Measurements from ENCODE around the gene TYW3. TPM values are rescaled to one million over a fixed set of nuclear protein-coding genes. Genes with fewer than 3 reads are reported as not detected.
A peak's percentile ranks its signal among the peaks of the same experiment; 100 is the strongest.

The TYW3 gene
- total and polyA plus RNA-seq, 2 of the 8 experiments (the other 6 are each of a cell fraction or from before 2014, with no cell fraction given): 6.9 to 31.4 TPM

DNA sequence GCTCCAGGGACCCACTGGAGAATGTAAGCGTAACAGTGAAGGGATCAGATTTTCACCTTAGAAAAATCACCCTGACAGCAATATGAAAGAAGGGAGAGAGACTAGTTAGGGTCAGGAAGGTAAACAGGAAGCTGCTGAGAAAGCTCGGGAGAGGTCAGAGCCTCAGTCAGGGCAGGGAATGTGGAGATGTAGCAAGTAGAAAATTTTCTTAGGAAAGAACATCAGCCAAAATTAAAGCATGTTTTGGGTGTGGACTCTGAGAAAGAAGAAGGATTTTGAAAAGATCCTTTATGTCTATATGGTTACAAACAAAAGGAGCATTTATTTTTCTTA lies 42.6 kb upstream of the TYW3 start:
- WGBS, 2 experiments (ENCODE audit: extremely low coverage in 1 of 2, insufficient coverage in 1 of 2, insufficient read length in 1 of 2, insufficient replicate concordance in 2 of 2, low coverage in 1 of 2, low lambda C conversion rate in 2 of 2, missing lambda C conversion rate in 1 of 2): 81% methylated on average over 2 of the region's 2 CpGs; no CpG with 5 or more reads in 1 of the 2 experiments
- H3K36me3 ChIP-seq (ENCODE audit: control insufficient read depth in 2 of 4, insufficient read depth in 4 of 4, low read length in 3 of 4): no peaks in the 10 kb centered on the region
- no peak overlapping the region for H4K8ac ChIP-seq (ENCODE audit: extremely low read depth, insufficient read depth, low read length)
- no peak overlapping the region for H4K5ac ChIP-seq (ENCODE audit: insufficient read length, low read depth, low read length)
- no peak overlapping the region for H3K4ac ChIP-seq (replicated peaks; ENCODE audit: insufficient read length, low read depth, low read length)
- H3K4me1 ChIP-seq (replicated peaks in 1 of 4; ENCODE audit: control insufficient read depth in 3 of 4, insufficient read depth in 4 of 4, low read length in 3 of 4): no peaks in the 10 kb centered on the region; a peak in 2 of 7 replicates
- no peaks in the 10 kb centered on the region for H3K79me2 ChIP-seq (ENCODE audit: control insufficient read depth in 1 of 2, insufficient read depth in 2 of 2, low read length in 2 of 2)
- no peak overlapping the region for H2AK5ac ChIP-seq (ENCODE audit: low read depth, low read length)
- FAIRE-seq (no peak), DNase-seq (ENCODE audit: low read depth in 1 of 2, low spot score in 2 of 2) (no peak)
- H2BK12ac ChIP-seq (ENCODE audit: low read depth, low read length): no peak overlapping the region
- H2BK15ac ChIP-seq (ENCODE audit: low read length): no peak overlapping the region
- ChIA-PET CTCF (ENCODE audit: partially characterized antibody) (interaction anchor here (0.6 to 2.8 kb wide), 25 partner anchors 10 to 1205 kb away, joined by 3 to 23 read pairs (median 3); partner anchors contain the start of genes CRYZ and TYW3), POLR2A (ENCODE audit: partially characterized antibody) (interaction anchor here (1.4 kb wide), 1 partner anchor 43 kb away, joined by 4 read pairs; the partner anchor contains the start of genes CRYZ and TYW3)
- TF ChIP-seq MAFK (IDR thresholded peaks at IDR 0.05; ENCODE audit: low read depth, low read length) (no peak), CBX8 (IDR thresholded peaks at IDR 0.05; ENCODE audit: borderline replicate concordance, low read depth, low read length) (no peak), ATF3 (IDR thresholded peaks at IDR 0.05; ENCODE audit: insufficient read depth, low read depth, low read length) (no peak), RXRA (IDR thresholded peaks at IDR 0.05; ENCODE audit: insufficient read depth, low read depth, low read length) (no peak), BRCA1 (IDR thresholded peaks at IDR 0.05; ENCODE audit: low read depth, low read length) (no peak), CTCF (IDR thresholded peaks at IDR 0.05; ENCODE audit: control extremely low read depth in 1 of 3, insufficient read depth in 1 of 3, low read depth in 1 of 3, low read length in 3 of 3) (no peak)
- no peak overlapping the region for H3K14ac ChIP-seq (ENCODE audit: insufficient read length)
- H3K18ac ChIP-seq (ENCODE audit: extremely low read depth, low read length): no peak overlapping the region
- H3K23me2 ChIP-seq (ENCODE audit: low read depth, low read length): no peaks in the 10 kb centered on the region
- no peak overlapping the region for H4K91ac ChIP-seq (replicated peaks; ENCODE audit: insufficient read length, low read length)
- H3K27ac ChIP-seq (ENCODE audit: low read depth, low read length): no peak overlapping the region
- H3K27me3 ChIP-seq (replicated peaks in 1 of 4; ENCODE audit: control insufficient read depth in 3 of 4, extremely low read depth in 1 of 4, insufficient read depth in 3 of 4, low read length in 3 of 4): no peaks in the 10 kb centered on the region
- no peak overlapping the region for H3K4me3 ChIP-seq (ENCODE audit: extremely low read depth in 1 of 4, insufficient read depth in 2 of 4, low read depth in 3 of 4, low read length in 4 of 4)
- no peaks in the 10 kb centered on the region for H3K9me3 ChIP-seq (ENCODE audit: insufficient read depth in 2 of 2, low read depth in 1 of 2, low read length in 1 of 2)
- H2BK20ac ChIP-seq (ENCODE audit: low read length): no peak overlapping the region
- no peaks in the 10 kb centered on the region for H3K79me1 ChIP-seq (ENCODE audit: low read depth, low read length)
- H3K9ac ChIP-seq (replicated peaks in 1 of 4; ENCODE audit: extremely low read depth in 1 of 4, low read depth in 3 of 4, low read length in 3 of 4): no peak overlapping the region
- no peak overlapping the region for H3K56ac ChIP-seq (replicated peaks; ENCODE audit: insufficient read length, low read depth, low read length)
- H3K23ac ChIP-seq (ENCODE audit: insufficient read length): no peak overlapping the region
- H2AFZ ChIP-seq (ENCODE audit: low read length): peak overlapping the region; percentile 80
- H2BK120ac ChIP-seq (replicated peaks; ENCODE audit: low read depth, low read length): no peak overlapping the region
- H2BK5ac ChIP-seq (ENCODE audit: low read depth, low read length): no peak overlapping the region
- no peak overlapping the region for H3K4me2 ChIP-seq (ENCODE audit: insufficient read depth in 1 of 2, low read depth in 2 of 2, low read length in 2 of 2)
- H4K20me1 ChIP-seq (replicated peaks in 1 of 2; ENCODE audit: control insufficient read depth in 1 of 2, insufficient read depth in 2 of 2, low read length in 2 of 2): no peaks in the 10 kb centered on the region
